H1 (cell line): ENCODE results near the gene TMEM181. TPM values are rescaled to one million over a fixed set of nuclear protein-coding genes. Genes with fewer than 3 reads are reported as not detected.

Experiments used
- CHD7 ChIP-seq: fragments of 300-600 bp; sonication (generic); IDR thresholded peaks from 2 replicates; pipeline ENCODE4 v1.7.1; 2012; ENCODE audit warnings: low read length, moderate library complexity, mild to moderate bottlenecking, inconsistent platforms; ENCODE audit not compliant: insufficient replicate concordance
- polyA plus RNA-seq, 7 experiments: library from polyadenylated mRNA; depleted of rRNA in 3 of 7; stranded (reverse) in 5 of 7; unstranded in 2 of 7; fragments of >200 nt in 5 of 7; fragments of 200-250 nt in 2 of 7; gene quantifications; 1 replicate in 5 of 7; 2 replicates in 1 of 7; 4 replicates in 1 of 7; pipeline versions ENCODE4 v1.2.1 to v1.2.3, GENCODE V29; 2011 to 2013; ENCODE audit warnings: missing spikeins in 2 of 7, mixed read lengths in 2 of 7
- total RNA-seq: library from RNA; stranded (reverse); fragmentation: NEBNext Ultra II Directional; extraction: Animal tissue kit (Norgen Biotek cat#: 25700); gene quantifications from 2 replicates; pipeline ENCODE4 v1.2.1, GENCODE V29; 2021

TMEM181 gene
- total and polyA plus RNA-seq, 2 of the 8 experiments (the other 6 are each of a cell fraction or from before 2014, with no cell fraction given), result 8.6 to 19.0 TPM

- TF ChIP-seq CHD7, result no peak
Observed at GRCh38 chr6:158570681-158570962, 10.7 kb downstream of the TMEM181 start (continued).
